GM19193 (cell line): ENCODE measurements around the gene RAPGEF1.

ENCODE experiments used
- POLR2A ChIP-seq: IDR thresholded peaks from 4 replicates; pipeline ENCODE4 v1.6.1; 2011; ENCODE audit not compliant: insufficient read depth, insufficient read length; ENCODE audit errors: extremely low read depth

RAPGEF1 gene

GRCh38 chr9:131757549-131757948, 17.7 kb upstream of the RAPGEF1 start:
- no peak for TF ChIP-seq POLR2A

GRCh38 chr9:131755541-131756198, 15.8 kb upstream of the RAPGEF1 start:
- TF ChIP-seq POLR2A, result no peak

GRCh38 chr9:131754846-131755245, 15.0 kb upstream of the RAPGEF1 start:
- TF ChIP-seq POLR2A, result no peak

DNA sequence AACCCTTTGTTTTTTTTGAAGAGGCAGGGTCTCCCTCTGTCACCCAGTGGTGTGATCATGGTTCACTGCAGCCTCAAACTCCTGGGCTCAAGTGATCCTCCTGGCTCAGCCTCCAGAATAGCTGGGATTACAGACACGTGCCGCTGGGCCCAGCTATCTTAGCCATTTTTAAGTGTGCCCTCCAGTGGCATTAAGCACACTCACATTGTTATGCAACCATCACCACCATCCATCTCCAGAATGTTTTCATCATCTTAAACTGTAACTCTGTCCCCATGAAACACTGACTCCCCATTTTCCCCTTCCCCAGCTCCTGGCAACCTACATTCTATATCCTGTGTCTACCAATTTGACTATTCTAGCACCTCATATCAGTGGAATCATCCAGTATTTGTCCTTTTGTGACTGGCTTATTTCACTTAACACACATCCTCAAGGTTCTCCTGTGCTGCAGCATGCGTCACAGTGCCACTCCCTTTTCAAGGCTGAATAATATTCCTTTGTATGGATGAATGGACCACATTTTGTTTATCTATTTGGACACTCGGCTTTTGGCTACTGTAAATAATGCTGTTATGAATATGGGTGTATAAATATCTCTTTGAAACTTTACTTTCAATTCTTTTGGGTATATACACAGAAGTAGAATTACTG, 12.5 kb upstream of the RAPGEF1 start:
- TF ChIP-seq POLR2A, result no peak

GRCh38 chr9:131748411-131748955, 8.6 kb upstream of the RAPGEF1 start:
- no peak for TF ChIP-seq POLR2A

GRCh38 chr9:131747352-131747751, 7.5 kb upstream of the RAPGEF1 start:
- TF ChIP-seq POLR2A, result no peak

DNA sequence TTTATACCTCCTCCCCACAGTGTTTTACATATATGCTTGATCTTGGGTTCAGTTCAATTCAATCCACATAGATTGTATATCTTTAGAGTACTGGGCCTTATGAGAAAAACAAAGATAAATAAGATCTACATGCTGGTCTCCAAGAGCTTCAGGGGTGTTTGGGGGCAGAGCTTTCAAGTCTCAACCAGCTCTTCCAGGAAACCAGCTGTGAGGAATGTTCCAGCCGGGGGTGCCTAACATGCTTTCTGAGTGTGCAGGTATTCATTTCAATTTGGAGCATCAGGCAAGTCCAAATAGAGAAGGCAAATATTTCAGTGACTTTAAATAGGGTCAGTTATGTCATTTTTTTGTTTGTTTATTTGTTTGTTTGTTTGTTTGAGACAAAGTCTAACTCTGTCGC, 5.7 kb upstream of the RAPGEF1 start:
- TF ChIP-seq POLR2A, result no peak

GRCh38 chr9:131744720-131745201, 4.9 kb upstream of the RAPGEF1 start:
- no peak for TF ChIP-seq POLR2A

- TF ChIP-seq POLR2A, result no peak
Measured at GRCh38 chr9:131744171-131744719, 4.4 kb upstream of the RAPGEF1 start.

GRCh38 chr9:131743501-131743900, 3.6 kb upstream of the RAPGEF1 start:
- no peak for TF ChIP-seq POLR2A

DNA sequence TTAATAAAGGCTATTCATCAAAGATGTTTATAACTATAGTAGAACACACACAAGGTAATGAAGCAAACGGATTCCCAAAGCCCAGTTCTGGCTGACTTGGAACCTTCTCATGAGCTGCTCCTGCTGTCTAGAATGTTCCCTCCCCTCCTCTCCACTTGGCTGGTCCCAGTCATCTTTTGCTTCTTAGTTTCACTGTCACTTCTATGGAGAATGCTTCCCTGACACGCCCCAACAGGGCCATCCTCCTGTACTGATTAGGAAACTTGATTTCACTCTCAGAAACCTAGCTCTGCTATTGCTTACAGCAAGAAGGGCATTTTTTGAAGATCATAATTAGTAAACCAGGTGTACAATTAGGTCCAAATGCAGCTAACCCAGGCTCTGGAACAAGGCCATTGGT, 3.2 kb upstream of the RAPGEF1 start:
- TF ChIP-seq POLR2A, result no peak

DNA sequence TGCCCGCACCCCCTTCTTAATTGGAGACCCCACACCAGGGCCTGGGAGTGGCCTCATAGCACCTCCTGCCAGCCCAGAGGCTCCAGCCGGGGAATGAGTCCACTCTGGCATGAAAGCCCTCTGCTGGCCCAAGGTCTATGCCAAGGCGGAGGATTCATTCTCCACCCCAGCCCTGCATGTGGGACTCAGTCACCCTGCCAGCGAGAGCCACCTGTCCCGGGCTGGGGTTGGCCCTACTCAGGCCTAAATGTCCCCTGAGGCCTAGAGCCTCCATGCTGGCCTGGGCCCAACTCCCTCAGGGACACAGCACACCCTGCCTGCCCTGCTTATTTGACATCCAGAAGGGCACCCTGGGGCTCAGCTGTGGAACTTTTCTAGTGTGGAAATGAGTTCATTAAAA, 1.0 kb upstream of the RAPGEF1 start:
- TF ChIP-seq POLR2A, result no peak

GRCh38 chr9:131739133-131739958, 530 bp downstream of the RAPGEF1 start:
- TF ChIP-seq POLR2A, result no peak

GRCh38 chr9:131738293-131739132, 1.4 kb downstream of the RAPGEF1 start:
- no peak for TF ChIP-seq POLR2A
